ENCODE results near the gene PLCG2. TPM values are rescaled to one million over a fixed set of nuclear protein-coding genes. Genes with fewer than 3 reads are reported as not detected.
A peak's percentile ranks its signal among the peaks of the same experiment; 100 is the strongest.

PLCG2 gene
- polyA plus RNA-seq = 1 to 10 TPM; 2.3 to 4.4 TPM

GRCh38 chr16:81778861-81779535 lies at the start of gene PLCG2:
Gene PLCG2, plus strand, starts transcription at chr16:81779291. Its CDS starts 6,699 bp downstream, at chr16:81785990.
- Histone ChIP-seq H3K27ac (ENCODE audit: low read depth in 2 of 2, low read length in 1 of 2) (peak within 1 kb of the TSS in 1 of 2 donors; percentile 38), H3K9me3 (ENCODE audit: control insufficient read depth in 2 of 2, insufficient read depth in 1 of 2, low read depth in 1 of 2, low read length in 1 of 2) (no peaks in the 10 kb centered on the region), H3K4me3 (ENCODE audit: low read depth in 1 of 2, low read length in 2 of 2) (peak within 1 kb of the TSS; percentile 66 to 76), H3K4me1 (ENCODE audit: control insufficient read depth in 2 of 2, insufficient read depth in 2 of 2, low read length in 1 of 2) (no peaks in the 10 kb centered on the region), H3K36me3 (ENCODE audit: control insufficient read depth in 2 of 2, insufficient read depth in 2 of 2, low read length in 1 of 2) (no peaks in the 10 kb centered on the region), H3K27me3 (ENCODE audit: control insufficient read depth in 1 of 2, insufficient read depth in 2 of 2, low read length in 2 of 2) (no peaks in the 10 kb centered on the region)
- 1% methylated on average over 54 to 78 of the region's 78 CpGs for WGBS, 2 donors

- Histone ChIP-seq H3K4me3 (ENCODE audit: low read depth in 1 of 2, low read length in 2 of 2) (no peak overlapping the region), H3K4me1 (ENCODE audit: control insufficient read depth in 2 of 2, insufficient read depth in 2 of 2, low read length in 1 of 2) (peaks cover 2 to 4% of the 10 kb centered on the region in 2 donors), H3K27me3 (ENCODE audit: control insufficient read depth in 1 of 2, insufficient read depth in 2 of 2, low read length in 2 of 2) (no peaks in the 10 kb centered on the region), H3K36me3 (ENCODE audit: control insufficient read depth in 2 of 2, insufficient read depth in 2 of 2, low read length in 1 of 2) (no peaks in the 10 kb centered on the region), H3K27ac (ENCODE audit: low read depth in 2 of 2, low read length in 1 of 2) (peak overlapping the region in 1 of 2 donors; percentile 16), H3K9me3 (ENCODE audit: control insufficient read depth in 2 of 2, insufficient read depth in 1 of 2, low read depth in 1 of 2, low read length in 1 of 2) (no peaks in the 10 kb centered on the region)
- WGBS, 2 donors = 82 to 91% methylated on average over 16 of the region's 16 CpGs
These were observed 49.6 kb upstream of the PLCG2 start for GRCh38 chr16:81729451-81729850.

- Histone ChIP-seq H3K27ac (ENCODE audit: low read depth in 2 of 2, low read length in 1 of 2) (peak overlapping the region; percentile 59 to 65), H3K9me3 (ENCODE audit: control insufficient read depth in 2 of 2, insufficient read depth in 1 of 2, low read depth in 1 of 2, low read length in 1 of 2) (no peaks in the 10 kb centered on the region), H3K36me3 (ENCODE audit: control insufficient read depth in 2 of 2, insufficient read depth in 2 of 2, low read length in 1 of 2) (no peaks in the 10 kb centered on the region), H3K4me1 (ENCODE audit: control insufficient read depth in 2 of 2, insufficient read depth in 2 of 2, low read length in 1 of 2) (peaks cover 2 to 4% of the 10 kb centered on the region in 2 donors), H3K4me3 (ENCODE audit: low read depth in 1 of 2, low read length in 2 of 2) (peak overlapping the region in 1 of 2 donors; percentile 30), H3K27me3 (ENCODE audit: control insufficient read depth in 1 of 2, insufficient read depth in 2 of 2, low read length in 2 of 2) (no peaks in the 10 kb centered on the region)
- 9 to 19% methylated on average over 40 to 47 of the region's 47 CpGs for WGBS, 2 donors
These were observed 48.7 kb upstream of the PLCG2 start for GRCh38 chr16:81730090-81731051.

GRCh38 chr16:81731649-81732048 lies 47.4 kb upstream of the PLCG2 start:
- Histone ChIP-seq H3K4me3 (ENCODE audit: low read depth in 1 of 2, low read length in 2 of 2) (no peak overlapping the region), H3K36me3 (ENCODE audit: control insufficient read depth in 2 of 2, insufficient read depth in 2 of 2, low read length in 1 of 2) (no peaks in the 10 kb centered on the region), H3K9me3 (ENCODE audit: control insufficient read depth in 2 of 2, insufficient read depth in 1 of 2, low read depth in 1 of 2, low read length in 1 of 2) (no peaks in the 10 kb centered on the region), H3K4me1 (ENCODE audit: control insufficient read depth in 2 of 2, insufficient read depth in 2 of 2, low read length in 1 of 2) (peaks cover 2 to 4% of the 10 kb centered on the region in 2 donors), H3K27me3 (ENCODE audit: control insufficient read depth in 1 of 2, insufficient read depth in 2 of 2, low read length in 2 of 2) (no peaks in the 10 kb centered on the region), H3K27ac (ENCODE audit: low read depth in 2 of 2, low read length in 1 of 2) (no peak overlapping the region)
- WGBS, 2 donors = 90 to 91% methylated on average over 8 of the region's 8 CpGs

GRCh38 chr16:81732699-81733098 lies 46.4 kb upstream of the PLCG2 start:
- 90 to 95% methylated on average over 1 of the region's 1 CpG for WGBS, 2 donors
- Histone ChIP-seq H3K4me3 (ENCODE audit: low read depth in 1 of 2, low read length in 2 of 2) (no peak overlapping the region), H3K4me1 (ENCODE audit: control insufficient read depth in 2 of 2, insufficient read depth in 2 of 2, low read length in 1 of 2) (peaks cover 2 to 4% of the 10 kb centered on the region in 2 donors), H3K9me3 (ENCODE audit: control insufficient read depth in 2 of 2, insufficient read depth in 1 of 2, low read depth in 1 of 2, low read length in 1 of 2) (no peaks in the 10 kb centered on the region), H3K36me3 (ENCODE audit: control insufficient read depth in 2 of 2, insufficient read depth in 2 of 2, low read length in 1 of 2) (no peaks in the 10 kb centered on the region), H3K27me3 (ENCODE audit: control insufficient read depth in 1 of 2, insufficient read depth in 2 of 2, low read length in 2 of 2) (no peaks in the 10 kb centered on the region), H3K27ac (ENCODE audit: low read depth in 2 of 2, low read length in 1 of 2) (no peak overlapping the region)

GRCh38 chr16:81733295-81733694 lies 45.8 kb upstream of the PLCG2 start:
- no peak overlapping the region for H3K4me3 ChIP-seq (ENCODE audit: low read depth in 1 of 2, low read length in 2 of 2)
- H3K27me3 ChIP-seq (ENCODE audit: control insufficient read depth in 1 of 2, insufficient read depth in 2 of 2, low read length in 2 of 2) = no peaks in the 10 kb centered on the region
- no peaks in the 10 kb centered on the region for H3K36me3 ChIP-seq (ENCODE audit: control insufficient read depth in 2 of 2, insufficient read depth in 2 of 2, low read length in 1 of 2)
- 85 to 93% methylated on average over 1 of the region's 1 CpG for WGBS, 2 donors
- H3K9me3 ChIP-seq (ENCODE audit: control insufficient read depth in 2 of 2, insufficient read depth in 1 of 2, low read depth in 1 of 2, low read length in 1 of 2) = no peaks in the 10 kb centered on the region
- no peak overlapping the region for H3K27ac ChIP-seq (ENCODE audit: low read depth in 2 of 2, low read length in 1 of 2)
- H3K4me1 ChIP-seq (ENCODE audit: control insufficient read depth in 2 of 2, insufficient read depth in 2 of 2, low read length in 1 of 2) = peaks cover 2 to 6% of the 10 kb centered on the region in 2 donors

GRCh38 chr16:81734632-81735434 lies 44.3 kb upstream of the PLCG2 start:
- H3K4me1 ChIP-seq (ENCODE audit: control insufficient read depth in 2 of 2, insufficient read depth in 2 of 2, low read length in 1 of 2) = peaks cover 2 to 5% of the 10 kb centered on the region in 2 donors
- WGBS, 2 donors = 94 to 95% methylated on average over 6 of the region's 6 CpGs

GRCh38 chr16:81737885-81738536 lies 41.1 kb upstream of the PLCG2 start:
- H3K4me1 ChIP-seq (ENCODE audit: control insufficient read depth in 2 of 2, insufficient read depth in 2 of 2, low read length in 1 of 2) = peaks cover 0 to 3% of the 10 kb centered on the region in 2 donors
- 9 to 13% methylated on average over 22 of the region's 22 CpGs for WGBS, 2 donors
- peak overlapping the region in 1 of 2 donors; percentile 45 for H3K27ac ChIP-seq (ENCODE audit: low read depth in 2 of 2, low read length in 1 of 2)
- no peaks in the 10 kb centered on the region for H3K9me3 ChIP-seq (ENCODE audit: control insufficient read depth in 2 of 2, insufficient read depth in 1 of 2, low read depth in 1 of 2, low read length in 1 of 2)
- H3K27me3 ChIP-seq (ENCODE audit: control insufficient read depth in 1 of 2, insufficient read depth in 2 of 2, low read length in 2 of 2) = no peaks in the 10 kb centered on the region
- H3K36me3 ChIP-seq (ENCODE audit: control insufficient read depth in 2 of 2, insufficient read depth in 2 of 2, low read length in 1 of 2) = no peaks in the 10 kb centered on the region
- H3K4me3 ChIP-seq (ENCODE audit: low read depth in 1 of 2, low read length in 2 of 2) = peak overlapping the region in 1 of 2 donors; percentile 21

More at GRCh38 chr16:81734632-81735434, 44.3 kb upstream of the PLCG2 start:
- Histone ChIP-seq H3K36me3 (ENCODE audit: control insufficient read depth in 2 of 2, insufficient read depth in 2 of 2, low read length in 1 of 2) (no peaks in the 10 kb centered on the region), H3K4me3 (ENCODE audit: low read depth in 1 of 2, low read length in 2 of 2) (no peak overlapping the region), H3K9me3 (ENCODE audit: control insufficient read depth in 2 of 2, insufficient read depth in 1 of 2, low read depth in 1 of 2, low read length in 1 of 2) (no peaks in the 10 kb centered on the region), H3K27ac (ENCODE audit: low read depth in 2 of 2, low read length in 1 of 2) (no peak overlapping the region), H3K27me3 (ENCODE audit: control insufficient read depth in 1 of 2, insufficient read depth in 2 of 2, low read length in 2 of 2) (no peaks in the 10 kb centered on the region)
